Loucy (cell line): ENCODE data around the gene KCNJ6.
A peak's percentile ranks its signal among the peaks of the same experiment; 100 is the strongest.

Experiments used
- H2AFZ ChIP-seq: fragments of 200-600 bp; sonication (generic); 2 replicates; pipeline ENCODE4 v1.6.0; 2016; ENCODE audit warnings: antibody characterized with exemption, mild to moderate bottlenecking, low read length, moderate library complexity
- H3F3A ChIP-seq: fragments of 200-600 bp; 2 replicates; pipeline ENCODE4 v1.6.0; 2016; ENCODE audit warnings: antibody characterized with exemption, low read depth, mild to moderate bottlenecking
- H3K27me3 ChIP-seq: fragments of 200-600 bp; sonication (generic); 2 replicates; pipeline ENCODE4 v1.6.1; 2014; ENCODE audit warnings: low read length, mild to moderate bottlenecking; ENCODE audit not compliant: insufficient read depth, poor library complexity, severe bottlenecking
- H3K36me3 ChIP-seq: fragments of 200-600 bp; sonication (generic); 2 replicates; pipeline ENCODE4 v1.6.1; 2016; ENCODE audit warnings: low read length; ENCODE audit not compliant: insufficient read depth
- H3K4me1 ChIP-seq: fragments of 200-600 bp; sonication (generic); 2 replicates; pipeline ENCODE4 v1.5.1; 2014; ENCODE audit warnings: low read length, mild to moderate bottlenecking; ENCODE audit not compliant: insufficient read depth, poor library complexity, severe bottlenecking
- H3K4me2 ChIP-seq: fragments of 200-600 bp; sonication (generic); 2 replicates; pipeline ENCODE4 v1.6.0; 2014; ENCODE audit warnings: antibody characterized with exemption, low read length, low read depth, mild to moderate bottlenecking; ENCODE audit not compliant: poor library complexity, severe bottlenecking
- H3K4me3 ChIP-seq: fragments of 200-600 bp; sonication (generic); 2 replicates; pipeline ENCODE4 v1.5.1; 2014; ENCODE audit warnings: low read length, mild to moderate bottlenecking, mixed read lengths; ENCODE audit not compliant: poor library complexity, severe bottlenecking
- H3K79me2 ChIP-seq: fragments of 200-600 bp; sonication (generic); 2 replicates; pipeline ENCODE4 v1.6.1; 2014; ENCODE audit warnings: low read length; ENCODE audit not compliant: insufficient read depth
- H3K9ac ChIP-seq: fragments of 200-600 bp; sonication (generic); 2 replicates; pipeline ENCODE4 v1.6.0; 2014; ENCODE audit warnings: mild to moderate bottlenecking, low read depth, low read length, moderate library complexity; ENCODE audit not compliant: poor library complexity, severe bottlenecking
- H3K9me2 ChIP-seq: fragments of 200-600 bp; sonication (generic); replicated peaks from 2 replicates; pipeline ENCODE4 v1.6.1; 2016; ENCODE audit warnings: low read depth, low read length, mixed read lengths
- H3K9me3 ChIP-seq: fragments of 200-600 bp; sonication (generic); 2 replicates; pipeline ENCODE4 v1.6.1; 2014; ENCODE audit warnings: mild to moderate bottlenecking, antibody characterized with exemption, low read length, low read depth; ENCODE audit not compliant: insufficient read depth
- H4K20me1 ChIP-seq: fragments of 200-600 bp; sonication (generic); 2 replicates; pipeline ENCODE4 v1.6.0; 2014; ENCODE audit warnings: antibody characterized with exemption, low read length, mild to moderate bottlenecking; ENCODE audit not compliant: insufficient read depth, poor library complexity, severe bottlenecking
- CTCF ChIP-seq: fragments of 200-600 bp; sonication (generic); conservative IDR thresholded peaks from 2 replicates; pipeline ENCODE4 v1.5.1; 2014; ENCODE audit warnings: mild to moderate bottlenecking, antibody characterized with exemption, low read length
- EZH2phosphoT487 ChIP-seq: fragments of 200-600 bp; IDR thresholded peaks from 2 replicates; pipeline ENCODE4 v1.6.1; 2018; ENCODE audit warnings: antibody characterized with exemption, mild to moderate bottlenecking, moderate library complexity, borderline replicate concordance

Gene KCNJ6

GRCh38 chr21:37587203-37587602 is 329.1 kb downstream of the KCNJ6 start:
- Histone ChIP-seq H3K4me3 (no peak overlapping the region), H3K9me2 (no peaks in the 10 kb centered on the region), H3K36me3 (no peaks in the 10 kb centered on the region), H3K4me1 (no peaks in the 10 kb centered on the region), H3K27me3 (no peaks in the 10 kb centered on the region), H3K79me2 (no peaks in the 10 kb centered on the region), H4K20me1 (no peaks in the 10 kb centered on the region), H3K4me2 (no peak overlapping the region), H3F3A (no peaks in the 10 kb centered on the region), H2AFZ (no peak overlapping the region), H3K9ac (no peak overlapping the region), H3K9me3 (no peaks in the 10 kb centered on the region)
- no peak for TF ChIP-seq EZH2phosphoT487
- no peak for TF ChIP-seq CTCF

GRCh38 chr21:37582590-37582989 is 333.7 kb downstream of the KCNJ6 start:
- Histone ChIP-seq H3K9me3 (peaks cover 14% of the 10 kb centered on the region), H3K4me2 (no peak overlapping the region), H3F3A (no peaks in the 10 kb centered on the region), H2AFZ (peak overlapping the region; percentile 42; the same call in 1 of the 2 replicates), H3K9ac (no peak overlapping the region), H3K27me3 (no peaks in the 10 kb centered on the region), H3K79me2 (no peaks in the 10 kb centered on the region), H3K36me3 (no peaks in the 10 kb centered on the region), H3K9me2 (no peaks in the 10 kb centered on the region), H3K4me3 (no peak overlapping the region), H4K20me1 (no peaks in the 10 kb centered on the region), H3K4me1 (no peaks in the 10 kb centered on the region)
- no peak for TF ChIP-seq EZH2phosphoT487
- peak; percentile 78 for TF ChIP-seq CTCF

GRCh38 chr21:37580666-37581065 is 335.6 kb downstream of the KCNJ6 start:
- no peak overlapping the region for H3K9ac ChIP-seq
- H3K4me3 ChIP-seq = no peak overlapping the region
- no peaks in the 10 kb centered on the region for H3K36me3 ChIP-seq
- H3K9me2 ChIP-seq = no peaks in the 10 kb centered on the region
- no peaks in the 10 kb centered on the region for H4K20me1 ChIP-seq
- no peaks in the 10 kb centered on the region for H3K4me1 ChIP-seq
- H2AFZ ChIP-seq = no peak overlapping the region
- no peaks in the 10 kb centered on the region for H3F3A ChIP-seq
- TF ChIP-seq CTCF (no peak), EZH2phosphoT487 (no peak)
- peaks cover 14% of the 10 kb centered on the region for H3K9me3 ChIP-seq
- H3K4me2 ChIP-seq = no peak overlapping the region
- H3K79me2 ChIP-seq = no peaks in the 10 kb centered on the region
- no peaks in the 10 kb centered on the region for H3K27me3 ChIP-seq
